NAMALWA (cell line): Measurements from ENCODE around the gene MYLK.
A peak's percentile ranks its signal among the peaks of the same experiment; 100 is the strongest.

Experiments used
- DNase-seq: peaks from one replicate; pipeline ENCODE4 v3.0.0-alpha.2; 2015; ENCODE audit warnings: low spot score

The MYLK gene

DNA sequence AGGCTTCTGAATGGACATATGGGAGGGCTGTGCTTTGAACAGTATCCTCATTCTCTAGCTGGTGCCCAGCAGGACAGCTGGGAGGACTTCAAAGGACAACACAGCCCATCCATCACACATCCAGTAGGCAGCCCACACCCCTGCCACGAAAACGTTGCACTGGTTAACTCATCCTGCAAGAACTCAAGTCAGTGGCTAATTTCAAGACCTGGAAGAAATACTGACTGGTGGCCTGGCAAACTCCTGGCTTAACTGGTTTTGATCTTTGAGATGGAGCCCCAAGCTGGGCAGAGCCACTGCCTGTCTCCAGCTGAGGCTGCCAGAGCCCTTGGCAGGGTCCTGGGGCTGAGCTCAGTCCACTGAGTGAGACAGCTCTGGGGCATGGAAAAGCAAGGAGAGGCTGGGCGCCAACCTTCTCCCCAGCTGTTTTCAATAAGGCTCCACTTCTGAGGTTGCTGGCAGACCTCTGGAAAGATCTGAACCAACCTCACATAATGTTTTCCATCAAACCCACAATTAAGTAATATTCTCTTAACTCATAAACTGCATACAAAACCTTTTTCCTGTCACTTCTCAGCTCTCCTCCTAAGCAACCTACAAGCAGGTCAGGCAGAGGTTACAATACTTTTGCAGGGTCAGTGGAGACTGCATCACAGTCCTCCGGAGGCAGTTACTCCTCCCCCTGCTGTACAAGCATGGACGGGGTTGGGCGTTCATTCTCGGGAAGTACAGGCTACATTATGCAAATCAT is 110.3 kb downstream of the MYLK start:
- no peak for DNase-seq

DNA sequence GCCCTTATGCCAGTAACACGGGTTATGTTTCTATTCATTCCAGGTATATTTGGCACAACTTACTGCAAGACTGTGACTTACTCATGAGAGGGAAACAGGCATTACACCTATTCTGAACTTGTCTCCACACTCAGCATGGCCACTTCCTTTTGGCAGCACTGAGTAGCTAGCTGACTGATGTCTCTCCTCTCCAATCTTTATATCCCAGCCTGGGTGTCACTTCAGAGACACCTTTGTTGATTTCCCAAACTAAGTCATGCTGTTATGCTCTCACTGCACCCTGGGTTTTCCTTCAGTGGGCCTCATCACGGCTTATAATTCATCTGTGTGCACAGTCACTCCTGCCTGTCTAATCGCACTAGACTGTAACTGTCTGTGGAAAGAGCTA is 114.8 kb downstream of the MYLK start:
- DNase-seq: no peak

DNA sequence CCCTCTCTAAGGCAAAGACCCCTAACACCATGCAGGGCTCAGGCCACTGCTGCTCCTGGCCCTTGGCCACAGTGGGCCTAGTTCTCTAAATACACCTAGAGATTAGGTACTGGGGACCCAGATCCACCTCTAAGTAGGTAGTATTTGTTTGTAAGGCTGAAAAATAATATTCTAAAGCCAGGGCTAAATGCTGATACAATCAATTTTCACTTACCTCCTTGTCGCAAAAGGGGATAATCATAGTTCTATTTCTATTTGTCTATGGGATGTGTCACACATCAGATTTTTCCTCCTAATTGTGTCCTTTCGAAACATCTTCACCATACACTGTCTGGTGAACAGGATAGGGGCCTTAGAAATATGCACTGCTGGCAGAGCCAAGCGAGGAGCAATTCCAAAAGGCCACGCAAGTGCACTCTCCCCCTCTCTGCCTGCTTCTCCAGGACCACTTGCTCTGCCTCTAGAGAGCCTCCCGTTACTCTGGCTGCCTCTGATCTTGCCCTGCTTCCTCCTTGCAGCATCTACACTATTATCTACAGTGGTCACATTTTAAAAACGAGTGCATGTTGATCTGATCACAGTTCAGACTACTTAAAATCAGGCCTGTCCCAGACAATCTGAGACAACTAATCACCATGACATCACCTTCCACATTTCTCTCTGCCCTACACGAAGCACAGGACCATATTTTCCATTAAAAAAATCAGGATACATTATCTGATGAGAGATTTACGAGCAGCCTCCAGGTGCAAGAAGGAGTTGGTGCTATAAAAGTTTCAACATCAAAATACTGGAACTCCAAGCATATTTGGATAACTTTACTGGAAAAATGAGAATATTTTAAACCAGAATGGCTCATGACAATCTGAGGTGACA is 115.4 kb downstream of the MYLK start:
- DNase-seq: no peak

- no peak for DNase-seq
Observed at GRCh38 chr3:123767564-123768292, 116.4 kb downstream of the MYLK start.

DNA sequence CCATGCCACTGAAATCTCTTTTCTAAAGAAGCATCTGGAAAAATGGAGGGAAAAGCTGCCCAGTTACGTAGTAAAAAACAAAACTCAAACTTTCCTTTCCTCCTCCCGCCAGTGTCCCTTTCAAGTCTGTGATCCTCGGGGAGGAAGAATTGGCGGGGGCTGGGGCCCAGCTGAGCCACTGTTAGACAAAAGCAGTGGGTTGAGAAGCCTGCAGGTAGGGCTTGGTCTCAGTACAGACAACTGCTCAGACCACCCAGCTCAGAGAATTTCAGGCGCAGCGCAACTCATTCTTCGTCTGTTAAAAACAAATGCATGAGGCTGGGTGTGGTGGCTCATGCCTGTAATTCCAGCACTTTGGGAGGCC is 117.1 kb downstream of the MYLK start:
- DNase-seq: no peak

DNA sequence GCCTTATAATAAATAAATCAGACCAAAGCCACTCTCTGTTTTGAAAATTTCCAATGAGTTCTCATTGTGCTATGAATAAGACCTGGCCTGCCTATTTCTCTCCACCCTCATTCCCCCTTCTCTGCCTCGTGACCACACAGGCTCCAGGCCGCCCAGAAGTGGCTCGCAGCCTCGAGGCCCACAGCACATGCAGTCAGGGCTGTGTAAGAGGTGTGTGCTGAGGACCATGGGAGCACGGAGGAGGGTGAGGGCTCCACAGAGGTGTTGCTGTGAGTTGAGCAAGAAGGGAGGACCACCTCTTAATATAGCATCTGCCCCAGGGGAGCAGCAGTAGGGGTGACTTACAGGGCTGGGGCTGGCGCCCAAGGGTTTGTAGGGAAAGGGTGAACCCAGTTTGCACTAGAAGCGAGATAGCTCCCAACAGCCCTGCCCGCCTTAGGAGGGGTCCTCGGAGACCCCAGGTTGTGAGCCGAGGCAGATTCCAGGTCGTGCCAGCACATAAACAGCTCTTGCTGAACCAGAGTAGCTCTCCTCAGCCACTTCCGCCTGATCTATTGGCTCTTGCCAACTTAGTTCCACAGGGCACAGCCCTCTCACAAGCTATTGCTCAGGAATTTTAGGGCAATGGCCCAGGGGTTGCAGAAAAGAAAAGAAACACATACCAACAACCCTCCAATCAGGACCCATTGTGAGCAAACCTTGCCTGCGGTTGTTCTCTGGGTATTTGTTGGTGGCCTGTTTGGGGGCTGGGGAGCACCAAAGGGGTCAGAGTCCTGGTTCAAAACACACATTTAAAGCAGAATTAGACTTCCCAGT is 117.7 kb downstream of the MYLK start:
- no peak for DNase-seq

- no peak for DNase-seq
Observed at GRCh38 chr3:123765475-123766128, 118.5 kb downstream of the MYLK start.

- no peak for DNase-seq
Observed at GRCh38 chr3:123764647-123765046, 119.5 kb downstream of the MYLK start.

DNA sequence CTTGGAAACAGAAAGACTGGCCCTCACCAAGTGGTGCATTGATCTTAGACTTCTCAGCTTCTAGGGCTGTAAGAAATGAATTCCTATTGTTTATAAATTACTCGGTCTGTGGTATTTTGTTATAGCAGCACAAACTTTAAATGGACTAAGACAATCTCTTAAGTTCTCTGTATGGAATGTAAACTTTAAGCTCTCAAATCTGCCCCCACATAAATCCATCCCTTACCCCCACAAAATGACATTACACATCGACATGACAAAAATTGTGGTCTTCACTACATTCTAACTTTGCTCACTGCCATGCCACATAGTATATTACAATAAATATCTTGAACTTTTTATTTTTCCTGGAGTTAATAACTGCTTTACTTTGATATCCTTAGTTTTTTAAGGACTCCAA is 121.3 kb downstream of the MYLK start:
- DNase-seq: no peak

- DNase-seq: no peak
Observed at GRCh38 chr3:123760817-123761216, 123.3 kb downstream of the MYLK start.

DNA sequence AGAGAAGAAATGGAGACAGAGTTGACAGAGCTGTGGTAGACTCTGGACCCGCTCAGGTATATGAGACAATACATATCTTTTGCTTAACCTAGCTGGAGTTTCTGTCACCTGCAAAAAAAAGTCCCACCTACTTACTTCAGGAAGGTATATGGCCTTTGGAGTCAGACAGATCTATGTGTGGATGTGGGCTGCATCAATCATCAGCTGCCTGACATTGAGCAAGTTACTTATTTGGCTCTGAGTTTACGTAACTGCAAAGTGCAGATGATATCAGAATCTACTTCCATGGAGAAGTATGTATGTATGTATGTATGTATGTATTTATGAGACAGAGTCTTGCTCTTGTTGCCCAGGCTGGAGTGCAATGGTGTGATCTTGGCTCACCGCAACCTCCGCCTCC is 124.3 kb downstream of the MYLK start:
- DNase-seq: no peak

- no peak for DNase-seq
Observed at GRCh38 chr3:123759311-123759710, 124.8 kb downstream of the MYLK start.

- DNase-seq: peak; percentile 25
Observed at GRCh38 chr3:123758081-123758564, 126.0 kb downstream of the MYLK start.

GRCh38 chr3:123757281-123757940 is 126.7 kb downstream of the MYLK start:
- DNase-seq: peak; percentile 80

GRCh38 chr3:123755501-123755900 is 128.6 kb downstream of the MYLK start:
- DNase-seq: no peak

- no peak for DNase-seq
Observed at GRCh38 chr3:123755085-123755484, 129.0 kb downstream of the MYLK start.

DNA sequence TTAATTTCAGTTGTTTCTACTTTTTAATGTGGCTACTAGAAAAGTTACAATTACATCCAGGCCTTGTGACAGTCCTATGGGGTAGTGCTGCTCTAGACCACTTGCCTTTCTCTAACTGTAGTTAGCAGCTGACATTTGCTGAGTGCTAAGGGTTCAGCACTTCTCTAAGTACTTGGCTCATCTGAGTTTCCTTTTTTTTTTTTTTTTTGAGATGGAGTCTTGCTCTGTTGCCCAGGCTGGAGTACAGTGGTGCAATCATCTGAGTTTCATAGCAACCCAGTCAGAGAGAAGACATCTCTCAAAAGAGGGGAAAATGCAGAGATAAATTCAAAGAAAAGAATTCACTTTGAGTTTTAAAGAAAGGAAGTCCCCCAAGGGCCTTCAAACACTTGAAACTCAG is 130.8 kb downstream of the MYLK start:
- no peak for DNase-seq

- no peak for DNase-seq
Observed at GRCh38 chr3:123752228-123752627, 131.9 kb downstream of the MYLK start.

GRCh38 chr3:123751433-123751832 is 132.7 kb downstream of the MYLK start:
- no peak for DNase-seq

DNA sequence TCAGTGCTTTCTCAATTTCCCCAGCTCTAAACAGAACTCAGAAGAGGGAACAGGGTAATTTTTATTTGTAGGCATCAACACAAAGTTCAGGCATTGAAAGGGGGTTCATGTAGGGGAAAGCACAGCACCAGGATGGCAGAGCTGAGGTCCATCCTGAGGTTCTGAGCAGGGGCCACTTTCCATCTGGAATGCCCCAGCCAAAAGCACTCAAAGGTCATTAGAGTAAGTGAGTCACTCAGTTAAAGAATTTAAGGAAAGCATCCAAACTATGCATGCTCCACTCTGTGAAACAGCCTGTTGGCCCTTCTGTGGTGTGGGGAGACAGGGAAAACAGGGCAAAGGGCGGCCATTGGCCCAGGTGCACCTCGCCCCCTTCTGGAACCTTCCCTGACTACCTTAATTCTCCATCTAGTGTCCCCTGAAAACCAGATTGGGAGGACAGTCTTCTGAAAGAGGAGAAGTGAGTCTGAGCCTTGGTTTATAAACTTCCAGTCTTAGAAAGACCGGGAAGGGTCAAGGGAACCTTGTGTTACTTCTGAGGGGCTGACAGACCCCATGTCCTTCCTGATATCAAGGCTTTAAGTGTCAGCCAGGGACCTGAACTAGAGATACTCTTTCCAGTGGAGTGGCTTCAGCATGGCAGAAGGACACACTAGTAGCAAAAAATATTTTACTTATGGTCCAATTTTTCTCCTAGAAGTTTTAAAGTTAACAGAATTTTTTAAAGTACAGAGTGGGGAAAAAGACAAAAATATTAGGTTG is 133.3 kb downstream of the MYLK start:
- DNase-seq: no peak
